Testis (tissue), 2 donors: Measurements from ENCODE around the gene TMEM62.

Experiments used
- CTCF ChIP-seq, 3 experiments: fragments of 450-650 bp in 2 of 3; fragments of 200-600 bp in 1 of 3; sonication (generic) in 1 of 3; IDR thresholded peaks; one replicate each; pipeline ENCODE4 v1.5.1; 2016 to 2019; ENCODE audit warnings: antibody characterized with exemption in 3 of 3, mild to moderate bottlenecking in 2 of 3, moderate library complexity in 1 of 3
- POLR2A ChIP-seq: fragments of 450-650 bp; IDR thresholded peaks from one replicate; pipeline ENCODE4 v1.6.1; 2017; ENCODE audit warnings: antibody characterized with exemption, mild to moderate bottlenecking, moderate library complexity

- no peak for TF ChIP-seq POLR2A
- no peak for TF ChIP-seq CTCF (IDR thresholded peaks at IDR 0.05)
Measured at GRCh38 chr15:43207024-43207423, 73.6 kb downstream of the TMEM62 start.
